ENCODE measurements around the gene GRIK4.

- TF ChIP-seq POLR2A (IDR thresholded peaks at IDR 0.05) (no peak), CTCF (IDR thresholded peaks at IDR 0.05) (no peak)
Observed at GRCh38 chr11:120601536-120601935, 90.0 kb downstream of the GRIK4 start.
